Stimulated activated CD8-positive, alpha-beta memory T cell treated with anti-CD3 and anti-CD28 coated beads, Interleukin-2, amount 100 ng/mL, for 48 hours (primary cell): ENCODE results near the gene HOTAIR.

Experiments
- DNase-seq, 2 donors: peaks; one replicate each; pipeline ENCODE4 v3.0.0-alpha.2; 2020; ENCODE audit warnings: low read depth in 2 of 2

Gene HOTAIR

DNA sequence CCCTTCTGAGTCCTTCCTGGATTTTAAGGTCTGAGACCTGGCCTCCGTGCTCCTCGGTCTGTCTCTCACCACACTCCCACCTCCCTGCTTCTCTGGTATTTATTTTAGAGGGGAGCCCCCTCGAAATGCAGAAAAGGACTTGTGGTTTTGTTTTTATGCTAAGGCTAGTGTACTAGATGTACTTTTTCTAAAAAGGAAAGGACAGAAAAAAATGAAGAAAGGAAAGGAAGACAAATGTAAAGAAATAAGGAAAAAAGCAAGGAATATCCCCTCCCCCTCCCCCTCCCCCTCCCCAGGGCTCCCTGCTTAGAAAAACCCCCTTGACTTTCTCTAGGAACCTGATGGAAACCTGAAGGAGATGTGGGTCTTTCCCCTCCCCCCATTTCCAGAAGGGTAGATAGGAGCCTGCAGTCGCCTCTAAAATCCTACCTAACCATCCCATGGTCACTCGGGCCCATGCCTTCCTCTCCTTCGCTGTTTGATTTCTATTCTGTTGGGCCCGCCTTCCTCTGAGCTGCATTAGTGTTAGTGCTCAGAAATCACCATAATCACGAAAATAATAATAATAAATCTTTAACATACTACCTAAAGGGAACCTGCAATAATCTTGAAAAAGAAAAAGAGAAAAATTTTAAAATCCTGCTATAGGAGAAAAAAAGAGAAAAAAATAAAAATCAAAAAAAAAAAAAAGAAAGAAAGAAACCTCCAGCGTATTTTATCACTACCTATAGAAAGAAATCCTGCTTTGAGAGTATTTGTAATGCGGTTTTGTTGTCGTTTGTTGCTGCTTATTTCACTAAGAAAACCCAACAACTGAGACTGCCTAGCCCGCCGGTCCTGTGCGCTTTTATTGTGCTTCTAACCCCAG lies 37.1 kb upstream of the HOTAIR start:
- no peak for DNase-seq

- DNase-seq = no peak
Measured at GRCh38 chr12:54010972-54011664, 36.4 kb upstream of the HOTAIR start.

DNA sequence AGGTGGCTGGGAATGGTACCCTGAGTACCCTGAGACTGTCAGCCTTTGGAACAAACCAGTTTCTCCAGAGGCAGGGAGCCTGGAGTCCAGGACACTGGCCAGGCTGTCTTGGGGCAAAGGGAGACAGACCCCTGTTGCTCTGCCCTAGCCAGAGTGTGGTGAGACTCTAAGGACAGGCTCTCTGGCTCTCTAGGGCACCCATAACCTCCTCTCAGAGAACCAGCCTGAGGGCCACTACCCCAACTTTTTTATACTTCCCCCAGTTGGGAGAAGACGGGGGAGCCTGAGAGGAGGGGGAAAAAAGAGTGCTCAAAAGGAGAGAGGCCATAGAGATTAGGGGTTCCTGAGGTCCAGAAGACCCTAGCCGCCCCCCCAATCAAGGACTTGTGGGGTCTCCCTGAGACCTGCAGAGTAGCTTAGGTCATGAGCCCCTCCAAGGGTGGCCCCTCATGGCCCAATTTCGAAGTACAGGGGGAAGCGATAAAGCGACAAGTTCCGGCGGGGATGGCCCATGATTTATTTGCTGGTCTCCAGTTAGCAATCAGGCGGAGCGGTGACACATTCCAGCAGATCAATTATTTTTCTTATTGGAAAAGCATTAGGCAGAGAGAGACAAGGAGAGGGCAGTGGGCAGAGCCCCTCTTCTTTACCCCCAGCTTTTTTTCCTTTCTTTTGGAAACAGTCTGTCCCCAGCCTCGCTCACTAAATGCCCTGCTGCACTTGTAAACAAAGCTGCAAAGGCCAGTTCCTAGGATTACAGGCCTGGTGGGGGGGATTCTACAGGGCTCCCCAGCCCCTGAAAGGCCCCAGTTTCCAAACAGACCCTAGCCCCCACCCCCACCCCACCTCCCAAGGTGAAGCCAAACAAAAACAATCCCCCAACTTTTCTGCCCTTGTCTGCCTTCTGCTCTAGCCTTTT lies 35.6 kb upstream of the HOTAIR start:
- DNase-seq = no peak

DNA sequence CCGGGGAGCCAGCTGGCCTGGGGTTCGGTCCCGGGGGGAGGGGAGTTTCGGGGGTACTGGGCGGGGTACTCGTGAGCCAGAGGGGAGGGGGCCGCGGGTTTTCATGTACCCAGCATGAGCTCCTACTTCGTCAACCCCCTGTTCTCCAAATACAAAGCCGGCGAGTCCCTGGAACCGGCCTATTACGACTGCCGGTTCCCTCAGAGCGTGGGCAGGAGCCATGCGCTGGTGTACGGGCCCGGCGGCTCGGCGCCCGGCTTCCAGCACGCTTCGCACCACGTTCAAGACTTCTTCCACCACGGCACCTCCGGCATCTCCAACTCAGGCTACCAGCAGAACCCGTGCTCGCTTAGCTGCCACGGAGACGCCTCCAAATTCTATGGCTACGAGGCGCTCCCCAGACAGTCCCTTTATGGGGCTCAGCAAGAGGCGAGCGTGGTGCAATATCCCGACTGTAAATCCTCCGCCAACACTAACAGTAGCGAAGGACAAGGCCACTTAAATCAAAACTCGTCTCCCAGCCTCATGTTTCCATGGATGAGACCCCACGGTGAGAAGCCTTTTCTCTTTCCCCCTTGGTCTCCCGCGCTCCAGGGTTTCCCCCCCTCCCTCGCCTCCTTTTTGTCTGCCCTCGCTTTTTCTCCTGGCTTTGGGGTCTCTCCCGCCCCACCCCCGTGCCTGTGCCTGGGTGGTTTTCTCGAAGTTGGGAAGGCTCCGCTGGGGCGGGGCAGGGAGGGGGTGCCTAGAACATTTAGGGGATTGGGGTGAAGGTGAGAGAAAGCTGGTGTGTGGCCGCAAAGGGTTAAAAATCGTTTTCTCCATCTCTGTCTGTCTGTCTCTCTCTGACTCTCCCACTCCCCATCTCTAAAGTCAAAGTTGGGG lies 34.7 kb upstream of the HOTAIR start:
- DNase-seq = no peak

DNA sequence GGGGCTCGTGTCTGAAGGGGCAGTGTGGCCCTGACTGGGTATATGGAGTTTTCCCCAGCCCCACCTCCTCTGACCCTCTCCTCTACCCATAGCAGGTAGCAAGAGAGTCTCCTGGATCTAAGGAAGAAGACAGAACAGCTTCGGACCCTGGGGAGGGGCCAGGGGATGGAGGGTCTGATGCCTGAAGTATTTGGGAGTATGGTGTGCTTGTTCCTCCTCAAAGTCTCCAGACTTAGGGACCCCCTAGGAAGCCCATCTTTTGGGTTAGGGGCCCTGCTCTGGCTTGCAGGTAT lies 33.5 kb upstream of the HOTAIR start:
- no peak for DNase-seq

GRCh38 chr12:54007538-54008259 lies 32.9 kb upstream of the HOTAIR start:
- no peak for DNase-seq

DNA sequence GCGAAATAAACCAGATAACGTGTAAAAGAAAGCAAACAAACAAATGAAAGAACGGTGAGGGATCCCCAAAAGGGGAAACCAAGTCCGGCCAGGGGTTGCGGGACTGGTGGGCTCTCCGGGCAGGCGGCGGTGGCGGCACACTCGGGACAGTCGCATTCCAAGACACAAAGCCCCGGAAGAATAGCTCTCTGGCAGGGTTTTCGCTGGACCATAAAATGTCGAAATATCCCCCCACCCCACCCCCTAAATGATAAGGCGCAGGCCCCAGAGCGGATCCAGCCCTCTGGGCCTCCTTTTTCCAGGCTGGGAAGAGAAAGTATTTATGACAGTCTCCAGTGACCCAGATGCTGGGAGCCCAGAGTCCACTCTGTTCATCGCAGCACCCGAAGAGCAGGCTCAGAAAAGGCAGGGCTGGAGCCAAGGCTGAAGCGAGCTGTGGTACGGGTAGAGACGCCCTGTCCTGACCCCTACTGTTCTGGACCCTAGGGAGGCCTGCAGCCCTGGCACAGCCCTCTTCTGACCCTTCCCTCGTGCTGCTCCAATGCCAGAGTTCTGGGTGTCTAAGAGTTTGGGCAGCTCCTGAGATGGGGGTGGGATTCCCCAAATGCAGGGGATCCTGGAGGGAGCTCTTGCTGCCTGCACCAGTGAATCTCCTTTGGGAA lies 31.9 kb upstream of the HOTAIR start:
- DNase-seq = no peak

GRCh38 chr12:54005853-54006558 lies 31.3 kb upstream of the HOTAIR start:
- DNase-seq = peak; percentile 75 to 79

GRCh38 chr12:54005531-54005852 lies 30.7 kb upstream of the HOTAIR start:
- DNase-seq = no peak

GRCh38 chr12:54004841-54005530 lies 30.2 kb upstream of the HOTAIR start:
- no peak for DNase-seq

- no peak for DNase-seq
Measured at GRCh38 chr12:54004063-54004840, 29.5 kb upstream of the HOTAIR start.

GRCh38 chr12:54003625-54004024 lies 28.9 kb upstream of the HOTAIR start:
- DNase-seq = no peak

- DNase-seq = no peak
Measured at GRCh38 chr12:54002915-54003389, 28.2 kb upstream of the HOTAIR start.

- DNase-seq = no peak
Measured at GRCh38 chr12:54002278-54002914, 27.6 kb upstream of the HOTAIR start.

DNA sequence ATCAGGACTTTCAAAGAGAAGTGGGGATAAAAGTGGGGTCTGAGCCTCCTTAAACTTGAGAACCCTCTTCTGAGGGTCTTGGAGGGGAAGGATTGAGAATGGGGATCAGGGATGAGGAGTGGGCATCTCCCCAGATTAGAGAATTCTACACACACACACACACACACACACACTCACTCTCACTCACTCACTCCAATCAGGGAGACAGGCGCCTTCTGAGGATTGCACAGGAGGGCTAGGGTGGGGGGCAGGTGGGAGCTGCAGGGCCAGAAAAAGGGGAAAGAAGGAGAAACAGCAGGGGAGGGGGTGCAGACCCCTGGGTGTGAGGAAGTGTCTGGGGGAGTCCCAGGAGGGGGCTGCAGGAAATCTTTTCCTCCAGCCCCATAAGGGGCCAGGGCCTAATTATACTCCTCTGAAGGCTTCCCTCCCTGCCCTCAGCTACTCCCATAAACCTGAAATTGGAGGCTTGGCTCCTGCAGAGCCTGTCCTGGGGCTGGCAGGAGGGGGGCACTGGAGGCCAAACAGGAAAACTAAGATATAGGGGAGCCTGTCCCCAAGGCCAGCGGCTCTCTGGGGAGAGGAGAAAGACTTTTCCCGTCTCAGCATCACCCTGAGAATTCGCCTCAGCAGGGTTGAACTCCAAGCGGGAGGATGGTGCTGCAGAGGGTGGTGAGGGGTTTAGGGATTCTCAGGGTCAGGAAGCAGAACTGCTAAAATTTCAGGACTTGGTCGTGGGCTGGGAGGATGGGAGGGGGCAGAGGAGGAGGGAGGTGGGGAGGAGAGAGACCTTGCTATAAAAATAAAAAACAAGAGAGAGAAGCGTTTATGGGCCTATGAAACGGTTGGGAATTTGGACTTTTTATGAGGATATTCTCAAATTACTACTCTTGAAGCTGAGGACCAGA lies 26.8 kb upstream of the HOTAIR start:
- DNase-seq = no peak
